ENCODE data around the gene SHROOM1.

DNA sequence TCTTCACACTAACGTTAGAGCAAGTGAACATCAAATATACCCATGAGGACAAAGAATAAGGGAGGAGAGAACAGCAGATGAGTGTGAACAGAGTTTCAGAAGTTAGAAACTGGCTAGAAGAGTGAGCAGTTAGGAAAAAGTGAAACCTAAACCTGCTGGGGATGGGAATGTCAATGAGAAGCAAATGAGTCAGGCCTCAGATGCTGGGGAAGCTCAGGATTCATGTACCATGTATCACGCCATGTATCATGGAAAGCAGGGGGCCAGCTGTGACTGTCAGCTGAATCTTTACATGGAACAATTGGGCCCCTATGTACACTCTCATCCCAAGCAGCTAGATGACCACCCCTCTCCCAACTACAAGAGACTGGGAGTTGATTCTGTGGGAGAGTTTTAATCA, 19.6 kb upstream of the SHROOM1 start:
- TF ChIP-seq, protein P1, sequence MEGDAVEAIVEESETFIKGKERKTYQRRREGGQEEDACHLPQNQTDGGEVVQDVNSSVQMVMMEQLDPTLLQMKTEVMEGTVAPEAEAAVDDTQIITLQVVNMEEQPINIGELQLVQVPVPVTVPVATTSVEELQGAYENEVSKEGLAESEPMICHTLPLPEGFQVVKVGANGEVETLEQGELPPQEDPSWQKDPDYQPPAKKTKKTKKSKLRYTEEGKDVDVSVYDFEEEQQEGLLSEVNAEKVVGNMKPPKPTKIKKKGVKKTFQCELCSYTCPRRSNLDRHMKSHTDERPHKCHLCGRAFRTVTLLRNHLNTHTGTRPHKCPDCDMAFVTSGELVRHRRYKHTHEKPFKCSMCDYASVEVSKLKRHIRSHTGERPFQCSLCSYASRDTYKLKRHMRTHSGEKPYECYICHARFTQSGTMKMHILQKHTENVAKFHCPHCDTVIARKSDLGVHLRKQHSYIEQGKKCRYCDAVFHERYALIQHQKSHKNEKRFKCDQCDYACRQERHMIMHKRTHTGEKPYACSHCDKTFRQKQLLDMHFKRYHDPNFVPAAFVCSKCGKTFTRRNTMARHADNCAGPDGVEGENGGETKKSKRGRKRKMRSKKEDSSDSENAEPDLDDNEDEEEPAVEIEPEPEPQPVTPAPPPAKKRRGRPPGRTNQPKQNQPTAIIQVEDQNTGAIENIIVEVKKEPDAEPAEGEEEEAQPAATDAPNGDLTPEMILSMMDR (IDR thresholded peaks at IDR 0.05), result no peak
- TF ChIP-seq POLR2AphosphoS5 (IDR thresholded peaks at IDR 0.05) (no peak), POLR2A (IDR thresholded peaks at IDR 0.05) (no peak), EP300 (IDR thresholded peaks at IDR 0.05) (no peak)
